SU-DHL-6 (cell line): ENCODE results near the gene RANBP6.

ENCODE experiments used
- H2AFZ ChIP-seq: fragments of 200-600 bp; sonication (generic); 2 replicates; pipeline ENCODE4 v1.6.1; 2014; ENCODE audit warnings: low read depth, mild to moderate bottlenecking, moderate library complexity, mixed read lengths, antibody characterized with exemption, low read length; ENCODE audit not compliant: severe bottlenecking
- H3F3A ChIP-seq: fragments of 200-600 bp; shearing (Covaris generic); 2 replicates; pipeline ENCODE4 v1.6.0; 2016; ENCODE audit warnings: antibody characterized with exemption, mild to moderate bottlenecking; ENCODE audit not compliant: insufficient read depth
- H3K27ac ChIP-seq: fragments of 200-600 bp; sonication (generic); 2 replicates; pipeline ENCODE4 v1.5.1; 2016; ENCODE audit warnings: low read depth, mild to moderate bottlenecking, low read length, moderate library complexity, mixed read lengths
- H3K27me3 ChIP-seq: fragments of 200-600 bp; sonication (generic), shearing (Covaris generic); 2 replicates; pipeline ENCODE4 v1.6.0; 2014; ENCODE audit warnings: mild to moderate bottlenecking, low read length
- H3K36me3 ChIP-seq: fragments of 200-600 bp; sonication (generic); 2 replicates; pipeline ENCODE4 v1.6.1; 2014; ENCODE audit warnings: mild to moderate bottlenecking, low read length, mixed read lengths
- H3K4me2 ChIP-seq: fragments of 300-600, 200-600 bp; shearing (Covaris generic), sonication (generic); 2 replicates; pipeline ENCODE4 v1.6.0; 2014; ENCODE audit warnings: low read length, low read depth, mild to moderate bottlenecking; ENCODE audit not compliant: poor library complexity, severe bottlenecking
- H3K4me3 ChIP-seq: fragments of 200-600 bp; sonication (generic); 2 replicates; pipeline ENCODE4 v1.5.1; 2014; ENCODE audit warnings: antibody characterized with exemption, low read length, mild to moderate bottlenecking, mixed read lengths; ENCODE audit not compliant: insufficient read depth, poor library complexity, severe bottlenecking
- H3K79me2 ChIP-seq: fragments of 200-600 bp; sonication (generic); 2 replicates; pipeline ENCODE4 v1.6.1; 2014; ENCODE audit warnings: mild to moderate bottlenecking, low read length, moderate library complexity; ENCODE audit not compliant: insufficient read depth
- H3K9ac ChIP-seq: fragments of 200-600 bp; sonication (generic); 2 replicates; pipeline ENCODE4 v1.7.0; 2014; ENCODE audit warnings: mild to moderate bottlenecking, low read length
- H3K9me2 ChIP-seq: fragments of 200-600 bp; sonication (generic); replicated peaks from 2 replicates; pipeline ENCODE4 v1.6.1; 2014; ENCODE audit warnings: low read length; ENCODE audit not compliant: insufficient read depth
- H3K9me3 ChIP-seq: fragments of 200-600 bp; sonication (generic); 2 replicates; pipeline ENCODE4 v1.6.1; 2014; ENCODE audit warnings: low read length, mixed read lengths; ENCODE audit not compliant: insufficient read depth
- H4K20me1 ChIP-seq: fragments of 200-600 bp; sonication (generic); 2 replicates; pipeline ENCODE4 v1.6.1; 2014; ENCODE audit warnings: low read depth, mild to moderate bottlenecking, antibody characterized with exemption, low read length, moderate library complexity, mixed read lengths
- CTCF ChIP-seq: fragments of 200-600 bp; sonication (generic); IDR thresholded peaks from one replicate; pipeline ENCODE4 v1.5.1; 2017; ENCODE audit warnings: antibody characterized with exemption, mild to moderate bottlenecking, low read length, moderate library complexity; ENCODE audit not compliant: insufficient read depth, poor library complexity, severe bottlenecking
- EZH2phosphoT487 ChIP-seq: fragments of 200-600 bp; sonication (generic), shearing (Covaris generic); conservative IDR thresholded peaks from 2 replicates; pipeline ENCODE4 v1.6.1; 2018; ENCODE audit warnings: mild to moderate bottlenecking, antibody characterized with exemption, low read length, moderate library complexity, mixed read lengths

Gene RANBP6

GRCh38 chr9:5978523-5978922, 36.9 kb downstream of the RANBP6 start:
- no peak overlapping the region for H3K4me2 ChIP-seq
- no peaks in the 10 kb centered on the region for H3F3A ChIP-seq
- H3K79me2 ChIP-seq = no peaks in the 10 kb centered on the region; the same call in 1 of the 2 replicates
- TF ChIP-seq EZH2phosphoT487 (no peak), CTCF (no peak)
- no peaks in the 10 kb centered on the region for H3K9me2 ChIP-seq
- H3K9me3 ChIP-seq = no peaks in the 10 kb centered on the region
- no peak overlapping the region for H2AFZ ChIP-seq
- H3K27ac ChIP-seq = no peak overlapping the region
- H4K20me1 ChIP-seq = no peaks in the 10 kb centered on the region
- no peak overlapping the region for H3K4me3 ChIP-seq
- H3K9ac ChIP-seq = no peak overlapping the region
- no peaks in the 10 kb centered on the region for H3K27me3 ChIP-seq
- H3K36me3 ChIP-seq = peaks cover 9% of the 10 kb centered on the region; the same call in 1 of the 2 replicates

GRCh38 chr9:5976674-5977397, 38.6 kb downstream of the RANBP6 start:
- Histone ChIP-seq H3K4me3 (no peak overlapping the region), H3K9ac (no peak overlapping the region), H3K9me2 (no peaks in the 10 kb centered on the region), H3K36me3 (peaks cover 9% of the 10 kb centered on the region; the same call in 1 of the 2 replicates), H3K4me2 (no peak overlapping the region), H3K27me3 (no peaks in the 10 kb centered on the region), H3K79me2 (no peaks in the 10 kb centered on the region; the same call in 1 of the 2 replicates), H3K27ac (no peak overlapping the region), H4K20me1 (no peaks in the 10 kb centered on the region), H3K9me3 (no peaks in the 10 kb centered on the region), H2AFZ (no peak overlapping the region), H3F3A (no peaks in the 10 kb centered on the region)
- TF ChIP-seq CTCF (no peak), EZH2phosphoT487 (no peak)

GRCh38 chr9:5971740-5972139, 43.7 kb downstream of the RANBP6 start:
- TF ChIP-seq EZH2phosphoT487 = no peak
- TF ChIP-seq CTCF = no peak
- H2AFZ ChIP-seq = no peak overlapping the region
- H3K27ac ChIP-seq = no peak overlapping the region
- no peak overlapping the region for H3K4me2 ChIP-seq
- no peaks in the 10 kb centered on the region for H3K27me3 ChIP-seq
- H3F3A ChIP-seq = 0 out of 2 replicates have a peak, but pooled peaks cover 4% of the 10 kb centered on the region
- H4K20me1 ChIP-seq = no peaks in the 10 kb centered on the region
- H3K9me3 ChIP-seq = no peaks in the 10 kb centered on the region
- no peaks in the 10 kb centered on the region; the same call in 1 of the 2 replicates for H3K79me2 ChIP-seq
- peaks cover 14% of the 10 kb centered on the region for H3K36me3 ChIP-seq
- no peaks in the 10 kb centered on the region for H3K9me2 ChIP-seq
- no peak overlapping the region for H3K4me3 ChIP-seq
- no peak overlapping the region for H3K9ac ChIP-seq
